HG02870 (cell line): Measurements from ENCODE around the gene TTC27.
"Not testable (repeated sequence)": the region's sequence is repeated elsewhere in the genome, so short reads cannot be mapped to it uniquely, and the experiment has no call there.

ENCODE experiments used
- ATAC-seq: cut with Tn5 transposase; IDR thresholded peaks from one replicate; pipeline ENCODE4 v1.9.1; 2021; ENCODE audit warnings: mild to moderate bottlenecking, moderate library complexity; ENCODE audit not compliant: unreplicated experiment

Gene TTC27

DNA sequence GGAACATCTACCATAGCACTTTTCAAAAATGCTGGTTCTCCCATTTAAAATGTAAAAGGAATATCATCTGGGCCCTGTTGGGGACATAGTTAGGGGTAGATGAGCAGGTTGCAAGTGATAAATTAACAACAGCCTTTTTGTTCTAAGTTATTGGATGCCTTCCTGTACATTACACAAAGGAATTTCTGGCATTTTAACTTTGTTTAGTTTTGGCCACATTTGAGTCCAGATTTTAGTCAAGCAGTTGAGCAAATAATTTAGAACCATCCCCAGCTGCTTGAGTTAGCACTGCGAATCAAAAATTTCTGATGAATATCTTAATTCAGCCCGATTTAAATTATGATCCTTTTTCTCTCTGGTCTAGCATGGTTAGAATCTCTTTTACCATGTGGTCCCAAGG lies 124.4 kb downstream of the TTC27 start:
- no peak for ATAC-seq

DNA sequence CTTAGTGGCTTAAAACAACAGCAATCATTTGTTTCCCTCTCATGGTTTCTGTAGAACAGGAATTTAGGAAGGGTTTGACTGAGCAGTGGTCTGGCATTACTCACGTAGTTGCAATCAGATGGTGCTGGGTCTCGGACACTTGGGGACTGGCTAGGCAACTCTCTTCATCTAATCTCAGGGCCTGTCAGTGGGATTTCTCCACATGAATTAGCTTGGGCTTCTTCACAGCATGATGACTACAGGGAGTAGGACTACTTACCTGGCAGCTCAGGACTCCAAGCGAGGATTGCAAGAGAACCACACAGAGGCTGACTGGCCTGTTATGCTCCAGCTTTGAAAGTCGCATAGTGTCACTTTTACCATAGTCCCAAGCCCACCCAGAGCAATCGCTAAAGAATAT lies 125.1 kb downstream of the TTC27 start:
- no peak for ATAC-seq

DNA sequence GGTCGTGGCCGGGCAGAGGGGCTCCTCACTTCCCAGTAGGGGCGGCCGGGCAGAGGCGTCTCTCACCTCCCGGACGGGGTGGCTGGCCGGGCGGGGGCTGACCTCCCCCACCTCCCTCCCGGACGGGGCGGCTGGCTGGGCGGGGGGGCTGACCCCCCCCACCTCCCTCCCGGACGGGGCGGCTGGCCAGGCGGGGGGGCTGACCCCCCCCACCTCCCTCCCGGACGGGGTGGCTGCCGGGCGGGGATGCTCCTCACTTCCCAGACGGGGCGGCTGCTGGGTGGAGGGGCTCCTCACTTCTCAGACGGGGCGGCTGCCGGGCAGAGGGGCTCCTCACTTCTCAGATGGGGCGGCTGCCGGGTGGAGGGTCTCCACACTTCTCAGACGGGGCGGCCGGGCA lies 126.8 kb downstream of the TTC27 start:
- ATAC-seq: not testable (repeated sequence)

DNA sequence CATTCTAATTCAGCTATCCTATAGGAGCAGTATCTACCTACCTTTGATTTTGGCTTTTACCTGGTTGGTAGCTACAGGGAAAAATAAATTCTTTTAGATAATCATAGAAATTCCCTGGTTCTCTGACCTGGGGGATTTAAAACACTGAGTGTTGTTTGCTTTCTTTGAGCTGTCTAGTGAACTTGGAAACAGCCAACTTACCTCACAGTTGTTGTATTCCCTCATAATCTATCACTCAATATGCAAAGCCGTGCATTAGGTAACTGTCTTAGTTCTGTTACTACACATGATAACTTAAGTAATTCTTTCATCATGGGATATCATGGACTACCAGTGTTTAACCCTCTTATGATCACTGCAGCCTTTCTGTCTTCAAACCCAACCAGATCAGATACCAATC lies 127.8 kb downstream of the TTC27 start:
- ATAC-seq: no peak

DNA sequence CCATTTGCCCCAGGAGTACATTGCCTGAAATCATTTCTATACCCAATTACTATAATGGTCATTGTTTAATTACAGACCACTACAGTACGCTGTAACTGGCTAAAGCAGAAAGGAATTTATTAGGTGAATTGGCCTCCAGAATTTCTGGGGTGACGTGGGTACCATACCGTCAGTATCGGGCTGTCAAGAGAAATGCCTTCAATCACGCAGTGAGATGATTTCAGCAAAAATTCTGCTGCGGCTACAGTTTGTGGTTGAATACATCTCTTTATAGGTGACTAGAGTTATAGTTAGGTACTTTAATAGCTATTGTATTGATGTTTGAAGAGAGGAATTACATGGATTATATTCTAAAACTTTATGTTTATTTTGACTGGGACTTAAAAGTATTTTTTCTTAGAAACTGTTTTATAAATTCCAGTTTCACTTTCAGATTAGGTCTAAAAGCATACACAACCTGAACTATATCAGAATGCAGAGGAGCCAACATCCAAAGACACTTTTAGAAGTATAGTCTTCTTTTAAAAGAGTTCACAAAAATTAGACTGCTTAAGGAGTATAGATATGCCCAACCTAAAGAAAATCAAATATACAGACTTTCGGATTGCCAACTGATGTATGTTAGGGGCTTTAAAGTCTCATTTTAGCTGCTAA lies 128.4 kb downstream of the TTC27 start:
- no peak for ATAC-seq

DNA sequence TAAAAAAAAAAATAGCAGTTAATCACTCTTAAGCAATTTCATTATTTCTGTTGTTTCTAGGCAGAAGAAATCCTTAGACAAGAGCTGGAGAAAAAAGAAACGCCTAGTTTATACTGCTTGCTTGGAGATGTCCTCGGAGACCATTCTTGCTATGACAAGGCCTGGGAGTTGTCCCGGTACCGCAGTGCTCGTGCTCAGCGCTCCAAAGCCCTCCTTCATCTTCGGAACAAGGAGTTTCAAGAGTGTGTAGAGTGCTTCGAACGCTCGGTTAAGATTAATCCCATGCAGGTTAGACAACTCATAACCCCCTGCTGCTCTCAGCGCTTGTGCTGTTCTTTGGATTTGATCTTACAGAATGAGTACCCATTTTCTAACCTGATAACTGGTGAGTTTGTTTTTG lies 130.4 kb downstream of the TTC27 start:
- ATAC-seq: no peak

DNA sequence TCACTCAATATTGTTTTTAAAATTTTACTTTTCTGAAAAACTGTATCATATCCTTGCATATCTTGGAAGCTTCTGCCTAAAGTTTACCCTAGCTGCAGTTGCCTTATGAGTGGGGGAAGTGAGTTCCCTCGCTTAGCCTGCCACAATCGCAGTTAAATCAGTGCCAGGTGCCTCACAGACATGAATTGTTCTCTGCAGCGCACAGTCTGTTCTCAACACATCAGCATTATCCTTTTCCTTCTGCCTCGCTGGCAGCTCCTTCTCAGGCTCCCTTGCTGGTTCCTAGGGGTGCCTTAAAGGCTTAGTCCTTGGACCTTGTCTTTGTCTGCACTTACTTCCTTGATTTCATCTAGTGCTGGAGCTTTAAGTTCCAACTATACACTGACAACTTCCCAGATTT lies 132.8 kb downstream of the TTC27 start:
- ATAC-seq: no peak

DNA sequence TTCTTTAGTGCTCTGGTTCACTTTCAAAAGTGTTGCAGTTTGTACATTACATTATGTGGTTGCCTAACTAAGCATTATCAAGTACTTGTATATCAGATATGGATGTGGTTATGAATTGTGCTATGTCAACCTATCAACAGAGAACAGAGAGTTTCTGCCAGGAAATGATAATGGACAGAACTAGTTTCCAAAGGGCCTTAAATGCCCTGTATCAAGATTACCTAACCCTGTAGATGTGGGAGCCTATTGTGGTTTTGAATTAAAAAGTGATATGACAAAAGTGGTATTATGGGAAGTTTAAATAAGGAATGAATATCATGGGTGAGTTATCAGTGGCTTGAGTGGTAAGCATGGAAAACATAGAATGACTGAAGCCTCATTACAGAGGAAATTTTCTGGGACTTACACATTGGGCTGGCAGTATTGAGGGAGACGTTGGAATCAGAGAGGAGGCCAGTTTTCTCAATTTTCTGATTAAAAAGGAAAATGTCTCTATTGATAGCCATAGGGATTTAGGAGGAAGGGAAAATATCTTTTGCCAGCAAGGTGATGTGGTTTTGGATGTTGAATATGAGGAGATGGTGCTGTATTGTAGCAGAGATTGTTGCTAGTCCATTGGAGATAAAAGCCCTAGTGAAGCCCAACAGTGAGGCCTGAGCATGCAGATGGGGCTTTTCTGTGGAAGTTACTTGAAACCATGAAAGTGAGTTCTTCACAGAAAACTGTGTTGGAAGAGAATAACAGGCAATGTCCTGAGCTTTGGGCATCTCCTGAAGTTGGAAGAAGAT lies 140.7 kb downstream of the TTC27 start:
- no peak for ATAC-seq

DNA sequence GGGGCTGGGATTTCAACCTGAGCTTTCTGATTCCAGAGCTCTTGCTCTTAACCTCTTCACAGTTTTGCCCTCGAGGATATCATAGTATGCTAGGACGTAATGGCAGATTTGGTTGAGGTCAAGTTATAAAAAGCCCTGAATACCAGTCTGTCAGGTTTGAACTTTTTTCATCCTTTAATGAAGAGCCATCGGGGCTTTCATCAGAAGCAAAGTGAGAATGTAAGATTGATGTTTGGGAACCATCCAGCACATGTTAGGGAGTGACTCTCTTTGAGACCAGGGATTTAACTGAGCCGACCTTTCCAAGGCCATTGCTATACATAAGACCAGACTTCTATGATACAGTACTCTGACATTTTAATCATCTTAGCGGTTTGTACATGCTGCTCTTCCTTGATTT lies 142.5 kb downstream of the TTC27 start:
- ATAC-seq: no peak

DNA sequence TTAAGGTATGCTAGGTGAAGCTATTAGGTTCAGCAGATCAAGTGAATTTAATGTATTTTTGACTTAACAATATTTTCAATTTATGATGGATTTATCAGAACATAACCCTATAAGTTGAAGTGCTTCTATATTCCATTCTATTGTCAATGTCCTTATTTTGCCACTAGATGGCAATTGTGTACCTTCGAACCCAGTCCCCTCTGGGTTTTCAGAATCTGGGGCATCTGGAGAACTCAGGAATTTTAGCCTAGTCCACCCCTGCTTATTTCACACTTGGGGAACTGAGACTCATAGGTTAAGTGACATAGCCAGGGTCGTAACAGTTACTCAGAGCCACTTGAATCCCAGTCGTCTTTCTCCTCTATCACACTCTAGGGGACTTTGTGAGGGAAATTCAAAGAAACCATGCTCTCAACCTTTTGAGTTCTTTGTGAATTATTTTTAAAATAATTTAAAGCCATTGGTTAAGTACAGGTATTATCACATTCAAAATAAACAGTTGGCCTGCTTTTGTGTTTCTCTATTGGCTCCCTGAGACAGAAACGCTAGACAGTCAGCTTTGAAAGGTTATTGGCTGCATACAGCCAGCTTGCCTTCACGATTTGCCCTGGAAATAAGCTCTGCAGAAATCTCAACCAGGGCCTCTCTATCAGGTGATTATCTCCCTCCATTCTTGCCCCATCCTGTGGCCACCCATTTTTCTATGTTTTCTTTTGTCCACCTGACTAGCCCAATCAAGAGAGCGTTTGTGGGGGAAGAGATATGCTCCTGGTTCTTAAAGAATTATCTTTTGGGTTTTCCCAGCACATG lies 145.0 kb downstream of the TTC27 start:
- ATAC-seq: no peak

DNA sequence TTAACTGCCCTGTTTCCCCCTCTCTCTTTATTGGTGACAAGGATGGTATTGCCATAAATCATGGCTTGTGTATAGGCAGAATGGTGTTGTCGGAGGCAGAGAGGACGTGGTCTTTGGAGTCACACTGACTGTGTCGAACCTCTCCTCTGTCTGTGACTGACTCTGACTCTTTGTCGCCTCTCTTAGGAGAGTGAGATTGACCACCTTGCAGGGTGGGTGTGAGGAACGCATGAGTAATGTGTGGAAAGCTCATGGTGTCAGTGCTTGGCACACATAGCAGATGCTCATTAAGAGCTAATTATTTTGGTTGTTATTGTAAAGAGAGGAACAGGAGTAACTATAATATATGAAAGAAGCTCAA lies 145.6 kb downstream of the TTC27 start:
- no peak for ATAC-seq

DNA sequence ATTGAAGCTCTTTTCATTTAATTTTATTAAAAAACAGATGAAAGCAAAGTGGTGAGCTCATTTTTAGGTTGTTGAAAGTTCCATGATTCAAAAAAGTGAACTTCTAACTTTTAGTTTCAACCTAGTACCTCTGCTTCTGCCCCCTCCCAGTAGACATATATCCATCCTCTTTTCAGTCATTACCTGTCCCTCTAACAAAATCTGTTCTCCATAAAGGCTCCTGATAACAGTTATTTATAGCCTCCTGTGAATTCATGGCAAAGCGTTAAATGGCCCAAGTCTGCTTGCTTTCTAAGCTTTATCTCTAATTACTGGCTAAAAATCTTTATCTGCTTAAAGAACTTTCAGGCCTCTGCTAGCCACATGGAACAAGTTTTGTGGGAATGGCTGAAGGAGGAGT lies 148.1 kb downstream of the TTC27 start:
- ATAC-seq: peak; percentile 71

DNA sequence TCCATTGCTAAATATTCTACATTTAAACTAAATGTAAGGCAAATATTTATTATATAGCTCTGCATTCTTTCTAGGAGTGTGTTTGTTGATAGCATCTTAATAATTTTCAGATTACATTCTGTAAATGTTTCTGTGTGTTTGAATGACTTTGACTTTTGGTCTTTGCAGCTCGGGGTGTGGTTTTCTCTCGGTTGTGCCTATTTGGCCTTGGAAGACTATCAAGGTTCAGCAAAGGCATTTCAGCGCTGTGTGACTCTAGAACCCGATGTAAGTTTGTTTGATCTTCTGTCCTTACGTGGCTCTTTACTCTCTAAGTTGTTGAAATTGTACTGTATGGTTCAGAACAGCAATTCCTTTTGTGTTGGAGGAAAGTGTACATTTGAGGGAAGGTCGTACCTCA lies 149.9 kb downstream of the TTC27 start:
- no peak for ATAC-seq

DNA sequence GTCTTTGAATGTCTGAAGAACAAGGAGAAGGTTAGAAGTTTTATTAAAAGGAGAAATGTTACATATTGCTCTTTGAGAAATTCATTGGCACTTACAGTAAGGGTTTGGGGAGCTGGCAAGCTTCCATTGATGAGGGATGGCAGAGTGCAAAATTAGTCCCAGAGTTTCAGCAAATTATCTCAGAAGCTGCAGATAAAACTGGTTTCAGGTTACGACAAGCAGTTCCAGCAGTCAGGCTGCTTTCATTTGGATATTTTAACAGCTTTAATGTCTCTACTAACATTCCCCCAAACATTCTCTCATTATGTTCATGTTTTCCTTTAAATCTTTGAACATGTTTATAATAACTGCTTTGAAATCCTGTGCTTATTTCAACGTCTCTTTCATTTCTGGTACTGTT lies 153.1 kb downstream of the TTC27 start:
- ATAC-seq: no peak

DNA sequence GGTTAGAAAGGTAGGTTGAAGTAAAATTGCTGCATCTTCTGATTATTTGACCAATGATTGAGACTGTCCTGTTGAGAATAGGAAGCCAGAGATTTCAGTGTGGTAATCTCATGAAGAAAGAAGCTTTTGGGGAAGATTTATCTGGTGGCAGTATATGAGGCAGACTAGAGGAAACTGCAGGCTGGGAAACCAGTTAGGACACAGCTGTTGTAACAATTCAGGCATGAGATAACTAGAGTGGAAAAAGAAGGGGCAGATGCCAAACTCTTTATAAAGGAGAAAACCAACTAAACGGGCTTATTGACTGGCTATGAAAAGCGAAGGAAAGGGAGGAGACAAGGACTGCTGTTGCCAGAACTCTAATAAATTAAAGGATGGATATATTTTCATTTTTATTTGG lies 155.6 kb downstream of the TTC27 start:
- no peak for ATAC-seq

DNA sequence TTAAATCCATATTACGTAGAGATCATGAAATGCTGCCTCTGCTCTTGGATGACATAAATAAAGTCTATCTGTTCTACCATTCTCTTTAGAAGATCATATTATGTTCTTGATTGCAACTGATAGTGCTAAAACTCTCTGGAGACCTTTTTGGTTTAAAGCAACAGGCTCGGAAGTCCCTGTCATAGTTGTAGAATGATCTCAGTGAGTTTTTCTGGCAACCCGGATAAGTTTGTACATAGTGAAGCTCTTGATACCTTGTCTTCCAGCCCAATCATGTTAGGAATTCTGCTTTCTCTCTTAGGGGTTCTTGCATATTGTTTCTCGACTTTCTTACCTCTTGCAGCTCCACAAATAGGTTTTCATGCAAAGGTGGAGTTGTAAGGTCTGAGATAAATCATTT lies 156.1 kb downstream of the TTC27 start:
- no peak for ATAC-seq

DNA sequence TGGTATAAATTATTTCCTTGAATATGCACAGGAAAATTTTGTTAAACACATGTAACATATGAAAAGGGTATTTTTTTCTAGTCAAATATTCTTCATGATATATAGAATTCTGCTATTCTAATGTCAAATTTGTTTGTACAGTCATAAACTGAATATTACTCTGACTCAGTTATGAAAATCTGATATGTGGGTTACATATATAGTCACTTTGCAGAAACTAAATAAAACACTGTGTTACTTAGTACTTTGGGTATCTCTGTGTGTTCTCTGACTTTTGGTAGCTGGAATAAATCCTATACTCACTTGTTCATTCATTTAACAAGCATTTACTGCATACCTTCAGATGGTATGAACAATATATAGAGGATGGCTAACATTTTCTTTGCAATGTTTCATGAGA lies 159.4 kb downstream of the TTC27 start:
- peak; percentile 81 for ATAC-seq

DNA sequence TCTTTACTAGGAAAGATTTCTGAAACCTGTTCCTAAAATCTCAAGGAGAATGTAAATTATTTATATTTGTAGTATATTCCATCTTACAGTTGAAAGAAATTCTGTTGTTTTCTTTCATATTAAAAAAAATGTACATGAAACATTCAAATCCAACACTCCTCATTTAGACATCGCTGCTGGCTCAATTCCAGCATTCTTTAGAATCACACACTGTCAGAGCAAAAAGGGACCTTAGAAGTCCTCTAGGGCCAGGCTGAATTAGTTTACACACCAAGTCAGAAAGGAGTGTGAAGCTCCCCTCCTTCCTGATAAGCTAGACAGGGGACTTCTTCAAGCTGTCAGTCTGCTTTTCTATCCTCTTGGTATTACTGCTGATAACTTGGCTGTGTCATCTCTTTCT lies 160.3 kb downstream of the TTC27 start:
- ATAC-seq: no peak

DNA sequence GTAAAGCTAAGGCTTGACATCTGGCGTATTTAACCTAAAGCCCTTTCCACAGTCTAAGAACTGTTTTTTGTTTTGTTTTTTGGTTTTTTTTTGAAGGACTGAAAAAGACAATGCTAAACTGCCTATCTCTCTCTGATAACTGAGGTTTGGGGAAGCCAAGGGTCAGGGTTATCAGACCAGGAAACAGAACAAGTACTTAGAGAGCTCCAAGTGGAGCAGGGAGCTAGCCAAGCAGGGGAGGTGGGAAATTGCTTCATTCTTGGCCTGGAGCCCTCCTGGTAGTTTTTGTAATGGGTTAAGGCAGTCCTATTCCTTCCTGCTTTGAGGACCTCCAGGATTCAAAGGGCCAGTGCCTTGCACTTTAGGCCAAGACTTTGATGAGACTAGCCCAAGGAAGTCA lies 164.6 kb downstream of the TTC27 start:
- no peak for ATAC-seq

DNA sequence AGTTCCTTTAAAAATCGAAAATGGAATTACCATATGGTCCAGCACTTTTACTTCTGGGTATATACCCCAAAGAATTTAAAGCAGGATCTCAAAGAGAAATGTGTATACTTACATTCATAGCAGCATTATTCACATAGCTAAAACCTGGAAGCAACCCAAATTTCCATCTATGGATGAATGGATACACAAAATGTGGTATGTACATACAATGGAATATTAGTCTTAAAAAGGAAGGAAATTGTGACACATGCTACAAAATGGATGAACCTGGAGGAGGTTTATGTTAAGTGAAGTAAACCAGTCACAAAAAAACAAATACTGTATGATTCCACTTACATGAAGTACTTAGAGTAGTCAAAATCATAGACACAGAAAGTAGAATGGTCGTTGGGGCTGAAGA lies 171.0 kb downstream of the TTC27 start:
- ATAC-seq: no peak

DNA sequence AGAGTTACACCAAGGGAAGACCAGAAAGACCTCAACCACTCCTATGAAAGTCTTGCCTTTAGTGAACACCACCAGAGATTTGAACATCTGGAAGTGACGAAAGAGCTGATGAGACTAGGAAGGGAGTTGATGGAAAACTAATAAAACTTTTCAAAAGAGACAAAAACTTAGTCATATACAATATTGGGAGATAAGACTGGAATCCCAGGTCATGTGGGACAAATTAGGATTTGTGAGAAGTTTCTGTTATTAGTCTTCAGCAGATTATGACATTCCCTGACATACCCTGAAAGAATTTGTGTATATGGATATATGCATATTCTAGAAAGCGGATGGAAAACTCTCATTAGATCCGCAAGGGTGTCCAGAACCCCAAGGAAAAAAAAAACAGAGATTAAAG lies 173.9 kb downstream of the TTC27 start:
- no peak for ATAC-seq

DNA sequence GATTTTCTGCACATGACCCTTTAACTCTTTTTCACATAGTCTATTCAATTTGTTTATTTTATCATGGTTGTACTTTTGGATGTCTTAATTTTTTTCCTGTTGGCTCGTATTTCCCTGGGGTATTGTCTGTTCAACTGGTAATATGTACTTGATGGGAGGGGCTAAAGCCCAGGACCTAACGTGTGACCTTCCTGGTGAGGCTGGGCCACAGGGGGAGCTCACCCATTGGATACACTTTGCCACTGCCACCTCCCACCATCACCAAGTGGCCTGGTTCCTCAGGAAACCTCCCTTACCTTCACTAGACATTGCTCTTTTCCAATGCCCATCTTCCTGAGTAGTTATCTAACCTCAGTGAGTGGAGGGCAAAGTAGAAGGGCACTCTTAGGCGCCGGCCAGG lies 175.0 kb downstream of the TTC27 start:
- ATAC-seq: no peak
